Nephron progenitor cell (in vitro differentiated cells): ENCODE measurements around the gene DNAH9.

ENCODE experiments used
- DNase-seq: peaks from one replicate; pipeline ENCODE4 v3.0.0; 2021
- H3K27ac Mint-ChIP-seq: 2 replicates; pipeline ENCODE4 v1.8.0; 2021; ENCODE audit warnings: mild to moderate bottlenecking, moderate library complexity, mixed read lengths
- H3K27me3 Mint-ChIP-seq: 2 replicates; pipeline ENCODE4 v1.8.0; 2021; ENCODE audit warnings: mild to moderate bottlenecking, low read depth, mixed read lengths; ENCODE audit not compliant: poor library complexity
- H3K36me3 Mint-ChIP-seq: 2 replicates; pipeline ENCODE4 v1.8.0; 2021; ENCODE audit warnings: low read depth, mixed read lengths
- H3K4me1 Mint-ChIP-seq: 2 replicates; pipeline ENCODE4 v1.8.0; 2021; ENCODE audit warnings: mixed read lengths
- H3K4me3 Mint-ChIP-seq: 2 replicates; pipeline ENCODE4 v1.8.0; 2021; ENCODE audit warnings: mild to moderate bottlenecking, moderate library complexity, mixed read lengths
- H3K9me3 Mint-ChIP-seq: 2 replicates; pipeline ENCODE4 v1.8.0; 2021; ENCODE audit warnings: mild to moderate bottlenecking, moderate library complexity, mixed read lengths
- TF ChIP-seq, protein P1 (sequence below): fragments of 200-600 bp; sonication (generic); IDR thresholded peaks from 2 replicates; pipeline ENCODE4 v1.5.0; 2021; ENCODE audit warnings: antibody characterized with exemption

The DNAH9 gene

DNA sequence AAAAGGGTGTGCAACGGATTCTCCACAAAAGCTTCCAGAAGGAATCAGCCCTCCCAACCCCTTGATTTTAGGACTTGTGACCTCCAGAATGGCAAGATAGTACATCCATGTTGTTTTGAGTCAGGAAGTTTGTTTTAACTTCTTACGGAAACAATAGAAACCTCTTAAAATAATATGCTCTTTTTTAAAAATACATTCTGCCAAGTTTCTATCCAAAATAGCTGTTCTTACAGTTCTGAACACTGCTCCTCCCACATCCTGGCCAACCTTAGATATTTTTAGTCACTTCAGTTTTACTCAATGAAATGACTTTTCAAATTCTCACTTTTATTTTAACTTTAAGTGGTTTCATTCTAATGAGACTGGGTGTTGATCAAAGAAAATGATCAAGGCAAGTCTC, 242.6 kb downstream of the DNAH9 start:
- H3K36me3 Mint-ChIP-seq, result no peaks in the 10 kb centered on the region
- TF ChIP-seq, protein P1, sequence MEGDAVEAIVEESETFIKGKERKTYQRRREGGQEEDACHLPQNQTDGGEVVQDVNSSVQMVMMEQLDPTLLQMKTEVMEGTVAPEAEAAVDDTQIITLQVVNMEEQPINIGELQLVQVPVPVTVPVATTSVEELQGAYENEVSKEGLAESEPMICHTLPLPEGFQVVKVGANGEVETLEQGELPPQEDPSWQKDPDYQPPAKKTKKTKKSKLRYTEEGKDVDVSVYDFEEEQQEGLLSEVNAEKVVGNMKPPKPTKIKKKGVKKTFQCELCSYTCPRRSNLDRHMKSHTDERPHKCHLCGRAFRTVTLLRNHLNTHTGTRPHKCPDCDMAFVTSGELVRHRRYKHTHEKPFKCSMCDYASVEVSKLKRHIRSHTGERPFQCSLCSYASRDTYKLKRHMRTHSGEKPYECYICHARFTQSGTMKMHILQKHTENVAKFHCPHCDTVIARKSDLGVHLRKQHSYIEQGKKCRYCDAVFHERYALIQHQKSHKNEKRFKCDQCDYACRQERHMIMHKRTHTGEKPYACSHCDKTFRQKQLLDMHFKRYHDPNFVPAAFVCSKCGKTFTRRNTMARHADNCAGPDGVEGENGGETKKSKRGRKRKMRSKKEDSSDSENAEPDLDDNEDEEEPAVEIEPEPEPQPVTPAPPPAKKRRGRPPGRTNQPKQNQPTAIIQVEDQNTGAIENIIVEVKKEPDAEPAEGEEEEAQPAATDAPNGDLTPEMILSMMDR, result no peak
- no peak for DNase-seq
- H3K4me1 Mint-ChIP-seq, result no peaks in the 10 kb centered on the region
- H3K9me3 Mint-ChIP-seq, result peaks cover 8% of the 10 kb centered on the region
- peaks cover 7% of the 10 kb centered on the region for H3K27me3 Mint-ChIP-seq
- no peak overlapping the region for H3K4me3 Mint-ChIP-seq
- no peak overlapping the region for H3K27ac Mint-ChIP-seq

DNA sequence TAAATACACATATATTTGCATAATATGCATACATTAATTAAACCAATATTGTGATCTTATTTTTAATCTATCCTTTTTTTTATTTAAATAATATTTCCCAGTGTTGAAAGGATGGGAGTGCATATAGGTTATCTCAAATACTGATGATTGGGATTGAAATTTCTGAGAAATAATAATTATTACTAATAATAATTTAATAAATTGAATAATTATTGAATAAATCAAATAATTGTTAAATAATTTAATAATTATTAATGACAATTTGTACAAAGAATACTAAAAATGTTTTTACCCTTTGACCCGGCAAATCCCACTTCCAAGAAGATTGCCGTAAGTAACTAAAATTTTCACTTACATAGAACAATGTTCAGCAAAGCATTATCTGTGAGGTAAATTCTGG, 250.1 kb downstream of the DNAH9 start:
- no peak for DNase-seq
- peaks cover 22% of the 10 kb centered on the region for H3K9me3 Mint-ChIP-seq
- TF ChIP-seq, protein P1, result no peak
- H3K4me3 Mint-ChIP-seq, result no peak overlapping the region
- no peaks in the 10 kb centered on the region for H3K36me3 Mint-ChIP-seq
- no peaks in the 10 kb centered on the region for H3K4me1 Mint-ChIP-seq
- H3K27ac Mint-ChIP-seq, result no peak overlapping the region
- H3K27me3 Mint-ChIP-seq, result peaks cover 3% of the 10 kb centered on the region

DNA sequence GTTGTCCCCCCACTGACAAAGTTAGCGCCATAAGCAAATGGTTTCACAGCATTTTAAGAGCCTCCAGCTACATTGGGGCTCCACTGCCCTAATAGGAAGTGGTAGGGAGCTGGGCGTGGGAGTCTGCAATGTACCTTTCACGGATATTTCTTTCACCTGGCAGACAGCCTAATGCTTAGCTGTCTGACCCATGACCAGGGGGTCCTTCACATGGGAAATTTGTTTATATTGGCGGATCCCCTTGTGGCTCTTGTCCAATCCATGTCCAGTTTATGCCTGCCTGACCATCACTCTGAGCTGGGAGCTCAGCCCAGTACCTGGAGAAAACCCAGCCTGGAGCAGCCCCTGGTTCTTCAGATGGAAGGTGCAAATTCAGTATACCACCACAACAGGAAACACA, 254.0 kb downstream of the DNAH9 start:
- Mint-ChIP-seq H3K4me1 (peaks cover 5% of the 10 kb centered on the region), H3K36me3 (no peaks in the 10 kb centered on the region), H3K27ac (no peak overlapping the region), H3K27me3 (peaks cover 3% of the 10 kb centered on the region), H3K9me3 (peaks cover 8% of the 10 kb centered on the region), H3K4me3 (no peak overlapping the region)
- DNase-seq, result no peak
- TF ChIP-seq, protein P1, result no peak

DNA sequence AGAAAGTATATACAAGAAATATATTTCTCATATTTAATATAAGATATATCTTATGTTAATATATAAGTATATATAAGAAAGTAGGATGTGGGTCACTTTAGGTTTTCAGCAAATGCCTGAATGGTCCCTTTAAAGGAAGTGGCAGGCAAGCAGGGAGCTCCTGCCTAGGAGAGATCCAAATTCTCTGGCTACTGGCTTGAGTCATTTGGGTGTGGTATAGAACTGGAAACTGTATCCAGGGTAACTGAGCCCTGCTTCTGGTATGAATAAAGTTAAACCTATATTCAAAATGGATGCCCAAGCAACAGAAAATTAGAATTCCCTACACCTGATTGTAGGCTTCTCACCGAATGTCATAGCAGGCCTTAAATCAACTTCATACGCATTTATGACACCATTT, 254.6 kb downstream of the DNAH9 start:
- H3K4me3 Mint-ChIP-seq, result no peak overlapping the region
- peaks cover 3% of the 10 kb centered on the region for H3K27me3 Mint-ChIP-seq
- H3K9me3 Mint-ChIP-seq, result peaks cover 4% of the 10 kb centered on the region
- no peak overlapping the region for H3K27ac Mint-ChIP-seq
- H3K4me1 Mint-ChIP-seq, result peaks cover 5% of the 10 kb centered on the region
- TF ChIP-seq, protein P1, result no peak
- no peak for DNase-seq
- H3K36me3 Mint-ChIP-seq, result no peaks in the 10 kb centered on the region

DNA sequence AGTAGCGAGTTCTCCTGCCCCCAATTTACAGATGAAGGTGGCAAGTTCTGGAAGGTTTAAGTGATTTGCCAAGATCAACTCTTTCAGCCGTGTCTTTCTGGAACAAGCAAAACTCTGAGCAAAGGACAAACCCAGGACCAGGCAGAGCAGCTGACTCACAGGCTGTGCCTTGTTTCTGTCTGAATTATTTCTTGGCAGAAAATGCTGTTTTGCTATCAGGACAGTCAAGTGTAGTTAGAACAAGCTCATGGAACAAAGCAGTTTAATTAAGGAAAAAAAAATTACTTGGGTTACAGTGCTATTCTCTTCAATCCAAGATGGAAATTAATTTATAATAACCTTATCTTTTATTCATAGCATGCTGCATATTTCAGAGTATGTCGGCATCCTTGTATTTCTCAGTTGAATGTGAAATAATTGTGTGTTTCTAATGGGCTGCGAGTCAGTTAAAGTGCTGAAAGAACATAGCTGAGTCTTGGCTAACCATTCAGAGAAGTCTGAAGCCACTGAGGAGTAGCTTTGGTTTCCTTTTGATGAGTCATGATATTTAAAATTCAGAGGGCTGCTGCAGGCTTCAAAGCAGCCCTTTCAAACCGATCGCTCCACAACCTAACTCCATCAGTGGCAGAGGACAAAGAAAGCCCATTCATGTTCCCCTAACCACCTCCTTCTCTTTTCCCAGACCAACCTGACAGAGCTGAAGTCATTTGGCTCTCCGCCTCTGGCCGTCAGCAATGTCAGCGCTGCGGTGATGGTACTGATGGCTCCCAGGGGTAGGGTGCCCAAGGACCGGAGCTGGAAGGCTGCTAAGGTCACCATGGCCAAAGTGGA, 255.3 kb downstream of the DNAH9 start:
- Mint-ChIP-seq H3K9me3 (peaks cover 4% of the 10 kb centered on the region), H3K4me3 (no peak overlapping the region), H3K27ac (no peak overlapping the region), H3K27me3 (peaks cover 3% of the 10 kb centered on the region), H3K36me3 (no peaks in the 10 kb centered on the region), H3K4me1 (peaks cover 5% of the 10 kb centered on the region)
- TF ChIP-seq, protein P1, result no peak
- no peak for DNase-seq

DNA sequence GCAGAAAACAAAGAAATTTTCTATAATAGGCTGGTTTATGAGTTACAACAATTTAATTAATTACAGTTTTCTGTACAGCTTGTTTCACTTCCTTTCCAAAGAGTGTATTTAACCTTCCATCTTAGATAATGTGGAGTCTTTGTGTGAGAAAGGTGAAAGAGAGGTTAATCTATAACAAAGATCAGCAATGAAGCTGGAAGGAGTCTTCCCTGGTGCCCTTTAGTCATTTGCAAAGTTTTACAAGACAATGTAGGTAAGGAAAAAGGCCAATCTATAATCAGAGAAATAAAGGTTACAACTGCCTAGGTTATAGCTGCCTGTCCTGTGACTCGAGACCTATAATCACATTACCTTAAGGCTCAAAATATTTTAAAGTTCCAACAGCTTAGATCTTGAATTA, 257.0 kb downstream of the DNAH9 start:
- DNase-seq, result no peak
- Mint-ChIP-seq H3K27me3 (peaks cover 3% of the 10 kb centered on the region), H3K4me3 (no peak overlapping the region), H3K27ac (no peak overlapping the region), H3K4me1 (peaks cover 5% of the 10 kb centered on the region), H3K36me3 (no peaks in the 10 kb centered on the region), H3K9me3 (peaks cover 6% of the 10 kb centered on the region)
- TF ChIP-seq, protein P1, result no peak
